Measurements from ENCODE around the gene PHRF1. TPM values are rescaled to one million over a fixed set of nuclear protein-coding genes. Genes with fewer than 3 reads are reported as not detected.

The PHRF1 gene
- polyA plus RNA-seq, 1 of the 3 experiments (the other 2 are of a cell fraction): 22.7 TPM

GRCh38 chr11:598005-598680 lies 21.9 kb downstream of the PHRF1 start (continued):
- TF ChIP-seq TAF1 (IDR thresholded peaks at IDR 0.05; ENCODE audit: borderline replicate concordance, low read depth, low read length) (no peak), RFX5 (IDR thresholded peaks at IDR 0.05; ENCODE audit: low read length) (no peak), RAD21 (IDR thresholded peaks at IDR 0.05; ENCODE audit: low read length) (no peak), MXI1 (IDR thresholded peaks at IDR 0.05; ENCODE audit: low read depth, low read length) (no peak), CHD2 (IDR thresholded peaks at IDR 0.05; ENCODE audit: low read length, partially characterized antibody) (no peak)

DNA sequence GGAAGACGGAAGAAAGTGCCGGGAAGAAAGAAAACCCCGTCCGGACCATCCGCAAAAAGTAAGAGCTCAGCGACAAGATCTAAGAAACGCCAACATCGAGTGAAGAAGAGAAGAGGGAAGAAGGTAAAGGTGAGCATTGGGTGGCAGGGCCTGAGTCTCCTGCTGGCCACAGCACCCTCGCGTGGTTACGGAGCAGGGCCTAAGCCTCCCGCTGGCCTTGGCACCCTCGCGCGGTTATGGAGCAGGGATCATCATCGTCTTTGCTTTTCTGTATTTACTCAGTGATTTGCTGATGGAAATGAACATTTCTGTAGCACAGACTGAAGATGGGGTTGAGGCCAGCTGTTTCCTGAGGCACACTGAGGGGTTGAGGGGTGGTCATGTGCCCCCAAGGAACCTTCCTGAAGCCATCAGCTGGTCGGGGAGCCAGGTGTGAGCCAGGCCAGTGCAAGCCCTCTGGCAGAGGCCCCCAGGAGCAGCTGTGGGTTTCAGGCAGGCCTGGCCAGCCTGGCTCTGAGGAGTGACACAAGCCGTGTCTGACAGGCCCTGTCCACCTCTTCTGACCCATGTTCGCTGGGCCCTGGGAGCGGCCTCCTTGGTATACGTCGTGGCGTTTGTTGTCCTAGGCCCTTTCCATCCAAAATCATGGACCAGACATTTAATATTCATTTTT lies 25.4 kb downstream of the PHRF1 start:
- no peak for DNase-seq
- no peaks in the 10 kb centered on the region for H3K27me3 ChIP-seq (ENCODE audit: insufficient read depth)
- peaks cover 4 to 13% of the 10 kb centered on the region in 2 experiments; a peak in 1 of 4 replicates for H3K4me1 ChIP-seq (ENCODE audit: control insufficient read depth in 1 of 2, insufficient read depth in 2 of 2, low read depth in 1 of 2, low read length in 1 of 2)
- no peak overlapping the region for H3K27ac ChIP-seq (ENCODE audit: low read depth in 2 of 2, low read length in 1 of 2)
- no peak overlapping the region for H2AFZ ChIP-seq (ENCODE audit: low read depth)
- no peak overlapping the region for H3K4me3 ChIP-seq (ENCODE audit: low read depth in 2 of 2, low read length in 1 of 2)
- WGBS (ENCODE audit: low lambda C conversion rate): 96% methylated on average over 22 of the region's 23 CpGs
- H3K4me2 ChIP-seq: no peak overlapping the region
- H3K36me3 ChIP-seq (replicated peaks in 1 of 2; ENCODE audit: control insufficient read depth in 1 of 2, insufficient read depth in 2 of 2, low read length in 1 of 2): peaks cover 38 to 67% of the 10 kb centered on the region in 2 experiments
- CTCF ChIA-PET: interaction anchor here (1.2 to 1.3 kb wide), 2 partner anchors 31 to 46 kb away, joined by 3 to 4 read pairs; no protein-coding TSS in a partner anchor
- H3F3A ChIP-seq (replicated peaks; ENCODE audit: insufficient read depth): no peaks in the 10 kb centered on the region
- no peaks in the 10 kb centered on the region for H3K9me2 ChIP-seq
- H3K9me3 ChIP-seq: no peaks in the 10 kb centered on the region
- POLR2A ChIA-PET: no interaction called here
- TF ChIP-seq RFX5 (IDR thresholded peaks at IDR 0.05; ENCODE audit: low read length): no peak
- TF ChIP-seq, protein P1, sequence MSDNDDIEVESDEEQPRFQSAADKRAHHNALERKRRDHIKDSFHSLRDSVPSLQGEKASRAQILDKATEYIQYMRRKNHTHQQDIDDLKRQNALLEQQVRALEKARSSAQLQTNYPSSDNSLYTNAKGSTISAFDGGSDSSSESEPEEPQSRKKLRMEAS (IDR thresholded peaks at IDR 0.05; ENCODE audit: low read depth): no peak
- H3K9ac ChIP-seq: no peak overlapping the region
- H4K20me1 ChIP-seq (ENCODE audit: insufficient read depth): peaks cover 18% of the 10 kb centered on the region; the same call in 1 of the 2 replicates
- H3K79me2 ChIP-seq (ENCODE audit: insufficient read depth): peaks cover 14% of the 10 kb centered on the region; the same call in 1 of the 2 replicates

DNA sequence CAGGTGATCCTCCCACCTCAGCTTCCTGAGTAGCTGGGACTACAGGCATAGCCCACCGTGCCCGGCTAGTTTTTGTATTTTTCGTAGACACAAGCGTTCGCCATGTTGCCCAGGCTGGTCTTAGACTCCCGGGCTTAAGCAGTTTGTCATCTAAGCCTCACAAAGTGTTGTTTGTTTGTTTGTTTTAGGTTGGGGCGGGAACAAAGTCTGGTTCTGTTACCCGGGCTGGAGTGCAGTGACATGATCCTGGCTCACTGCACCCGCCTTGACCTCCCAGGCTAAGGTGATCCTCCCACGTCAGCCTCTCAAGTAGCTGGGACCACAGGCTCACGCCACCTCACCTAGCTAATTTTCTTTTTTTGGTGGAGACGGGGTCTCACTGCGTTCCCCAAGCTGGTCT lies 26.9 kb downstream of the PHRF1 start:
- Histone ChIP-seq H3K4me2 (no peak overlapping the region), H3K27ac (ENCODE audit: low read depth in 2 of 2, low read length in 1 of 2) (no peak overlapping the region), H3K4me1 (ENCODE audit: control insufficient read depth in 1 of 2, insufficient read depth in 2 of 2, low read depth in 1 of 2, low read length in 1 of 2) (peaks cover 4 to 14% of the 10 kb centered on the region in 2 experiments; a peak in 1 of 4 replicates), H2AFZ (ENCODE audit: low read depth) (no peak overlapping the region), H3F3A (replicated peaks; ENCODE audit: insufficient read depth) (no peaks in the 10 kb centered on the region), H3K9ac (no peak overlapping the region), H4K20me1 (ENCODE audit: insufficient read depth) (peaks cover 15% of the 10 kb centered on the region; the same call in 1 of the 2 replicates), H3K4me3 (ENCODE audit: low read depth in 2 of 2, low read length in 1 of 2) (no peak overlapping the region), H3K36me3 (replicated peaks in 1 of 2; ENCODE audit: control insufficient read depth in 1 of 2, insufficient read depth in 2 of 2, low read length in 1 of 2) (peaks cover 47 to 70% of the 10 kb centered on the region in 2 experiments), H3K9me2 (no peaks in the 10 kb centered on the region), H3K79me2 (ENCODE audit: insufficient read depth) (peaks cover 17% of the 10 kb centered on the region; the same call in 1 of the 2 replicates), H3K9me3 (no peaks in the 10 kb centered on the region), H3K27me3 (ENCODE audit: insufficient read depth) (no peaks in the 10 kb centered on the region)
- WGBS (ENCODE audit: low lambda C conversion rate): 92% methylated on average over 11 of the region's 13 CpGs
- TF ChIP-seq EP300 (IDR thresholded peaks at IDR 0.05; ENCODE audit: borderline replicate concordance in 1 of 2, low read depth in 1 of 2, low read length in 1 of 2) (no peak), IRF3 (IDR thresholded peaks at IDR 0.05; ENCODE audit: low read depth, low read length) (no peak), GABPA (IDR thresholded peaks at IDR 0.05; ENCODE audit: low read depth) (no peak), RAD21 (IDR thresholded peaks at IDR 0.05; ENCODE audit: low read length) (no peak), GATA2 (CRISPR knock-in tag; IDR thresholded peaks at IDR 0.05) (no peak), YY1 (IDR thresholded peaks at IDR 0.05; ENCODE audit: low read depth) (no peak)
- TF ChIP-seq, protein P2, sequence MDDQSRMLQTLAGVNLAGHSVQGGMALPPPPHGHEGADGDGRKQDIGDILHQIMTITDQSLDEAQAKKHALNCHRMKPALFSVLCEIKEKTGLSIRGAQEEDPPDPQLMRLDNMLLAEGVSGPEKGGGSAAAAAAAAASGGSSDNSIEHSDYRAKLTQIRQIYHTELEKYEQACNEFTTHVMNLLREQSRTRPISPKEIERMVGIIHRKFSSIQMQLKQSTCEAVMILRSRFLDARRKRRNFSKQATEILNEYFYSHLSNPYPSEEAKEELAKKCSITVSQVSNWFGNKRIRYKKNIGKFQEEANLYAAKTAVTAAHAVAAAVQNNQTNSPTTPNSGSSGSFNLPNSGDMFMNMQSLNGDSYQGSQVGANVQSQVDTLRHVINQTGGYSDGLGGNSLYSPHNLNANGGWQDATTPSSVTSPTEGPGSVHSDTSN (IDR thresholded peaks at IDR 0.05): no peak
- TF ChIP-seq, protein P3, sequence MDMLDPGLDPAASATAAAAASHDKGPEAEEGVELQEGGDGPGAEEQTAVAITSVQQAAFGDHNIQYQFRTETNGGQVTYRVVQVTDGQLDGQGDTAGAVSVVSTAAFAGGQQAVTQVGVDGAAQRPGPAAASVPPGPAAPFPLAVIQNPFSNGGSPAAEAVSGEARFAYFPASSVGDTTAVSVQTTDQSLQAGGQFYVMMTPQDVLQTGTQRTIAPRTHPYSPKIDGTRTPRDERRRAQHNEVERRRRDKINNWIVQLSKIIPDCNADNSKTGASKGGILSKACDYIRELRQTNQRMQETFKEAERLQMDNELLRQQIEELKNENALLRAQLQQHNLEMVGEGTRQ (IDR thresholded peaks at IDR 0.05; ENCODE audit: borderline replicate concordance, low read depth, low read length): no peak
- ChIA-PET CTCF (interaction anchor here (0.9 to 1.0 kb wide), 2 partner anchors 48 to 124 kb away, joined by 3 read pairs; no protein-coding TSS in a partner anchor), POLR2A (no interaction called here)
- no peak for DNase-seq
